Body of pancreas (tissue), 4 donors: ENCODE measurements around the gene AKR1C2. TPM values are rescaled to one million over a fixed set of nuclear protein-coding genes. Genes with fewer than 3 reads are reported as not detected.

Experiments
- ATAC-seq: fragments of 150-250 bp; one replicate; pipeline ENCODE4 v1.9.1; 2016
- DNase-seq, 4 donors: peaks; one replicate each; pipeline ENCODE4 v3.0.0-alpha.2; 2019
- H3K27ac ChIP-seq, 4 donors: fragments of 200-600 bp; sonication (generic); 1 replicate in 3 of 4; 2 replicates in 1 of 4; pipeline versions ENCODE4 v1.5.1 to v1.6.1; 2016 to 2019; ENCODE audit warnings: mild to moderate bottlenecking in 1 of 4, mixed read lengths in 1 of 4, moderate library complexity in 1 of 4
- H3K27me3 ChIP-seq, 2 donors: fragments of 200-600 bp; sonication (generic); one replicate each; pipeline ENCODE4 v1.6.0; 2016; ENCODE audit warnings: mild to moderate bottlenecking in 1 of 2
- H3K36me3 ChIP-seq, 2 donors: fragments of 200-600 bp; sonication (generic); replicated peaks in 1 of 2; 2 replicates each; pipeline ENCODE4 v1.5.1; 2016; ENCODE audit warnings: low read depth in 2 of 2; ENCODE audit not compliant: insufficient read depth in 1 of 2
- H3K4me1 ChIP-seq: fragments of 200-600 bp; sonication (generic); one replicate; pipeline ENCODE4 v1.6.0; 2016
- H3K4me3 ChIP-seq, 2 donors: fragments of 200-600 bp; sonication (generic); 1 replicate in 1 of 2; 2 replicates in 1 of 2; pipeline ENCODE4 v1.5.1; 2016 to 2019
- H3K9me3 ChIP-seq, 3 donors: fragments of 200-600 bp; sonication (generic); 1 replicate in 2 of 3; 2 replicates in 1 of 3; pipeline ENCODE4 v1.5.1; 2016
- POLR2A ChIP-seq, 3 donors: fragments of 450-650 bp; IDR thresholded peaks; one replicate each; pipeline ENCODE4 v1.6.1; 2016; ENCODE audit warnings: antibody characterized with exemption in 3 of 3, mild to moderate bottlenecking in 2 of 3
- WGBS, 2 donors: methylation state at CpG; one replicate each; pipeline ENCODE4 v1.1.5; 2017; 5-methylcytosine and 5-hydroxymethylcytosine counted together
- intact Hi-C: fragments of 100-400 bp; cut with DNase I; formaldehyde crosslinking; loops from one replicate; pipeline ENCODE4 v1.15.1; 2023
- total RNA-seq, 2 donors: library from RNA; depleted of rRNA; stranded (reverse); fragments of >200 nt; gene quantifications; one replicate each; pipeline ENCODE4 v1.1.0, GENCODE V29; 2016
- TF ChIP-seq, protein P1 (sequence below), 7 experiments: fragments of 450-650 bp in 4 of 7; fragments of 200-600 bp in 3 of 7; sonication (generic) in 3 of 7; IDR thresholded peaks; one replicate each; pipeline ENCODE4 v1.5.1; 2016 to 2019; ENCODE audit warnings: antibody characterized with exemption in 7 of 7

Gene AKR1C2
- total RNA-seq, 2 donors from 2014 or later, result 3.1 to 5.6 TPM

DNA sequence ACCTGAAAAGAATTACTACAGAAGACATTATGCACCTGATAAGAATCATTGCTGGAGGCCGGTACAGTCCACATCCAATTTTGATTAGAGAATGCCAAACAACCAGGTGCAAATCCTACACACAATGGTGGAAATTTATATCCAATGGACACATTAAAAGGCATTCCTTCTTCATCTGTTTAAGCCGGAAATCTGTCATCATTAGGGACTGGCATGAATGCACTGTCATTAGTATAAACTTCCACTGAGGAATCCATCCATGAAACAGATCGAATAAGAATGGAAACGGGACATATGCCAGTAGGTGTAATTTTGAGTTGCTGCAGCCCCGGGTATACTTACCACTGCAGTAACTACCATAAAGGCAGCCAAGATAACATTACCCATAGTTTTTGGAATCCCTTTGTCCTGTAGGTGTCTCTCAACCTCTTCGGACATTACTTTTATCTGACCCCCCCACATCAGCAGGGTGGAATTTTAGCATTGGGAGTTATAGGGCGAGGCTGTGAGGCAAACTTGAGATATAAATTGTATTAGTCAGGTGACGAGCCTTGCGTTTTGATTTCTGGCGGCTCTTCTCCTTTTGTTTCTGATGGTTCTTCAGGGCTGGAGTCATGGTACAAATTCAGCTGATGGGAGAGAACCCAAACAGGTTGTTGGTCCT is 36.5 kb upstream of the AKR1C2 start:
- intact Hi-C loops, result no loop called here
- peaks cover 28% of the 10 kb centered on the region for H3K4me1 ChIP-seq
- no peaks in the 10 kb centered on the region for H3K9me3 ChIP-seq
- WGBS, 2 donors, result 87 to 88% methylated on average over 10 of the region's 10 CpGs
- TF ChIP-seq, protein P1, sequence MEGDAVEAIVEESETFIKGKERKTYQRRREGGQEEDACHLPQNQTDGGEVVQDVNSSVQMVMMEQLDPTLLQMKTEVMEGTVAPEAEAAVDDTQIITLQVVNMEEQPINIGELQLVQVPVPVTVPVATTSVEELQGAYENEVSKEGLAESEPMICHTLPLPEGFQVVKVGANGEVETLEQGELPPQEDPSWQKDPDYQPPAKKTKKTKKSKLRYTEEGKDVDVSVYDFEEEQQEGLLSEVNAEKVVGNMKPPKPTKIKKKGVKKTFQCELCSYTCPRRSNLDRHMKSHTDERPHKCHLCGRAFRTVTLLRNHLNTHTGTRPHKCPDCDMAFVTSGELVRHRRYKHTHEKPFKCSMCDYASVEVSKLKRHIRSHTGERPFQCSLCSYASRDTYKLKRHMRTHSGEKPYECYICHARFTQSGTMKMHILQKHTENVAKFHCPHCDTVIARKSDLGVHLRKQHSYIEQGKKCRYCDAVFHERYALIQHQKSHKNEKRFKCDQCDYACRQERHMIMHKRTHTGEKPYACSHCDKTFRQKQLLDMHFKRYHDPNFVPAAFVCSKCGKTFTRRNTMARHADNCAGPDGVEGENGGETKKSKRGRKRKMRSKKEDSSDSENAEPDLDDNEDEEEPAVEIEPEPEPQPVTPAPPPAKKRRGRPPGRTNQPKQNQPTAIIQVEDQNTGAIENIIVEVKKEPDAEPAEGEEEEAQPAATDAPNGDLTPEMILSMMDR (IDR thresholded peaks at IDR 0.05), result no peak
- TF ChIP-seq POLR2A (IDR thresholded peaks at IDR 0.05), result no peak
- ATAC-seq (no peak), DNase-seq (no peak)
- H3K4me3 ChIP-seq, result no peak overlapping the region
- no peaks in the 10 kb centered on the region for H3K36me3 ChIP-seq
- no peak overlapping the region for H3K27ac ChIP-seq
- no peaks in the 10 kb centered on the region for H3K27me3 ChIP-seq

DNA sequence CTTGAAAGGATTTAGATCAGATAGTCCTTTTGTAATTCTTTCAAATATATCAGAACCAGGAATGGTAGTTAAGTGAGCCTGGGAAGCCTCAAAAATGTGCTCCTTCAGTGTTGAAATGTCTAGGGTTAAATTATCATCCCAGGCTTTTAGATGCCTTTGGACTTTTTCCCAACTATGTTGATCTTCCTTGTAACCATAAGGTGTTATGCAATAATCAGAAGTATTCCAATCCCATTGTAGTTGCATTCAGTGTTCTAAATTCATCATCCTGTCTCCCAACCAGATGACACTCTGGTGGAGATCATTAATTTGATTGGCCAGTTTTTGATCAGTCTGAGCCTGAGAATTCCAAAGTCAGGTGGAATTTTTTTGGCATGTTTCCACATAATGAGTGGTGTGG is 35.1 kb upstream of the AKR1C2 start:
- TF ChIP-seq, protein P1 (IDR thresholded peaks at IDR 0.05), result no peak
- no peak for TF ChIP-seq POLR2A (IDR thresholded peaks at IDR 0.05)

DNA sequence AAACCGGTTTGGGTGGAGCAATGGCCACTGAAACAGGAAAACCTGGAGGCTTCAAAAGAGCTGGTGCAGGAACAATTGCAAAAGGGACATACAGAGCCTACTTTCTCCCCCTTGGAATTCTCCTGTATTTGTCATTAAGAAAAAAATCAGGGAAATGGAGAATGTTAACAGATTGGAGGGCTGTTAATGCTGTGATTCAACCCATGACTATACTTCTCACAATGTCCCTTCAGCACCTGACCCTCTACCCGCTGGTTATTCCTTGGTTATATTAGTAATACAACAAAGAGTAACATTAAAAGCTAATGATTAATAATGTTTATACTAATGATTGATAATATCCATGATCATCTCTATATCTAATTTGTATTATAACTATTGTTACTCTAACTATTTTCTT is 34.4 kb upstream of the AKR1C2 start:
- H3K27me3 ChIP-seq, result no peaks in the 10 kb centered on the region
- no peaks in the 10 kb centered on the region for H3K36me3 ChIP-seq
- no peak overlapping the region for H3K4me3 ChIP-seq
- H3K4me1 ChIP-seq, result peaks cover 20% of the 10 kb centered on the region
- intact Hi-C loops, result no loop called here
- H3K9me3 ChIP-seq, result no peaks in the 10 kb centered on the region
- DNase-seq, result no peak
- 67% methylated on average over 2 of the region's 2 CpGs for WGBS, 2 donors
- no peak for ATAC-seq
- no peak overlapping the region for H3K27ac ChIP-seq
- TF ChIP-seq, protein P1 (IDR thresholded peaks at IDR 0.05), result no peak
- TF ChIP-seq POLR2A (IDR thresholded peaks at IDR 0.05), result no peak

More for the DNA sequence above, 35.1 kb upstream of the AKR1C2 start:
- ATAC-seq (no peak), DNase-seq (no peak)
- H3K36me3 ChIP-seq, result no peaks in the 10 kb centered on the region
- H3K27me3 ChIP-seq, result no peaks in the 10 kb centered on the region
- no peak overlapping the region for H3K4me3 ChIP-seq
- intact Hi-C loops, result no loop called here
- no peak overlapping the region for H3K27ac ChIP-seq
- H3K9me3 ChIP-seq, result no peaks in the 10 kb centered on the region
- H3K4me1 ChIP-seq, result peaks cover 24% of the 10 kb centered on the region

DNA sequence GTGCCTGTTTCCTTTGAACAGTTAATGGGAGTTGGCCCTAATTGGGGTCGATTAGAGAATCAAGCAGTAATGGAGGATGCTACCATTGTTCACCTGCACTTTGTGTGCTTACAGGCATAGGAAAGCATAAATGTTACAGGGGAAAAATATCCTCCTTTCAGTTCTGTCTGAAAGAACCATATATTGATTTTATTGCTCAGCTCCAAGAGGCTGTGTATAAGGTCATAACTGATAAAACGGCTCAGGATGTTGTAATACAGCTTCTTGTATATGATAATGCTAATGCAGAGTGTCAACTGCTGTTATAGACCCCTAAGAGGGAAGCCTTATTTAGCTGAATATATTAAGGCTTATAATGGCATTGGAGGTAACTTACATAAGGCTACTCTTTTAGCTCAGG is 32.9 kb upstream of the AKR1C2 start:
- H3K4me3 ChIP-seq, result no peak overlapping the region
- H3K4me1 ChIP-seq, result peaks cover 8% of the 10 kb centered on the region
- H3K36me3 ChIP-seq, result no peaks in the 10 kb centered on the region
- DNase-seq (no peak), ATAC-seq (no peak)
- TF ChIP-seq POLR2A (IDR thresholded peaks at IDR 0.05), result no peak
- TF ChIP-seq, protein P1 (IDR thresholded peaks at IDR 0.05), result no peak
- no peak overlapping the region for H3K27ac ChIP-seq
- intact Hi-C loops, result no loop called here
- no peaks in the 10 kb centered on the region for H3K9me3 ChIP-seq
- H3K27me3 ChIP-seq, result no peaks in the 10 kb centered on the region
- WGBS, 2 donors, result 18% methylated on average over 2 of the region's 2 CpGs

DNA sequence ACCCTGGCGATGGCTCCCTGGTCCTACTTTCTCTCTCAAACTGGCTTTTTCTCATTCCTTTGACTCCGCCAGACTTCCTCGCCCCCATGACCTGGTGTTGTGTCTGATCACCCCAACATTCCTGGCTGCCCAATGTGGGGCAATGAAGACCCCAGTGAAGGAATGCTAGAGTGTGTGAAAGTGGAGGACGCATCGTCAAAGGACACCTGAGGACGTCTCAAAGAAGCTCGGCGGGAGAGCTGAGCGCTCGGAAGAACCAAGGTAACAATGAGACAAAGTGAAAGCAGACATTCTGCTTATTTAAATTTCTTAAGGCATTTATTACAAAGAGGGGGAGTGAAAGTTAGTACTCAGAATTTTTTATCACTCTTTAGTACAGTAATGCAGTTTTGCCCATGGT is 31.7 kb upstream of the AKR1C2 start:
- Histone ChIP-seq H3K4me1 (no peaks in the 10 kb centered on the region), H3K27ac (no peak overlapping the region), H3K36me3 (no peaks in the 10 kb centered on the region), H3K27me3 (no peaks in the 10 kb centered on the region), H3K4me3 (no peak overlapping the region), H3K9me3 (no peaks in the 10 kb centered on the region)
- intact Hi-C loops, result no loop called here
- WGBS, 2 donors, result 90 to 93% methylated on average over 10 of the region's 10 CpGs
- DNase-seq (no peak), ATAC-seq (no peak)
- no peak for TF ChIP-seq POLR2A (IDR thresholded peaks at IDR 0.05)
- TF ChIP-seq, protein P1 (IDR thresholded peaks at IDR 0.05), result no peak
